GM12873 (cell line): ENCODE measurements around the gene TAF9B.

Source experiments
- CTCF ChIP-seq: IDR thresholded peaks from 2 replicates; pipeline ENCODE4 v1.5.1; 2012; ENCODE audit warnings: low read depth, mild to moderate bottlenecking, moderate library complexity, low read length, control low read depth; ENCODE audit not compliant: insufficient read depth; ENCODE audit errors: missing control alignments

TAF9B gene

GRCh38 chrX:78119521-78120227 lies 19.8 kb downstream of the TAF9B start:
- TF ChIP-seq CTCF = peak; percentile 31

- TF ChIP-seq CTCF = no peak
Measured at GRCh38 chrX:78118628-78119027, 20.8 kb downstream of the TAF9B start.

GRCh38 chrX:78116766-78117165 lies 22.7 kb downstream of the TAF9B start:
- no peak for TF ChIP-seq CTCF

GRCh38 chrX:78116365-78116764 lies 23.1 kb downstream of the TAF9B start:
- TF ChIP-seq CTCF = no peak

GRCh38 chrX:78111140-78111931 lies 28.1 kb downstream of the TAF9B start:
- no peak for TF ChIP-seq CTCF

- TF ChIP-seq CTCF = no peak
Measured at GRCh38 chrX:78109458-78109857, 30.0 kb downstream of the TAF9B start.

GRCh38 chrX:78106651-78106986 lies 32.8 kb downstream of the TAF9B start:
- TF ChIP-seq CTCF = no peak
